Measurements from ENCODE around the gene RNLS. TPM values are rescaled to one million over a fixed set of nuclear protein-coding genes. Genes with fewer than 3 reads are reported as not detected.

Gene RNLS
- total RNA-seq, 1 donor from 2014 or later, result 20.8 TPM

DNA sequence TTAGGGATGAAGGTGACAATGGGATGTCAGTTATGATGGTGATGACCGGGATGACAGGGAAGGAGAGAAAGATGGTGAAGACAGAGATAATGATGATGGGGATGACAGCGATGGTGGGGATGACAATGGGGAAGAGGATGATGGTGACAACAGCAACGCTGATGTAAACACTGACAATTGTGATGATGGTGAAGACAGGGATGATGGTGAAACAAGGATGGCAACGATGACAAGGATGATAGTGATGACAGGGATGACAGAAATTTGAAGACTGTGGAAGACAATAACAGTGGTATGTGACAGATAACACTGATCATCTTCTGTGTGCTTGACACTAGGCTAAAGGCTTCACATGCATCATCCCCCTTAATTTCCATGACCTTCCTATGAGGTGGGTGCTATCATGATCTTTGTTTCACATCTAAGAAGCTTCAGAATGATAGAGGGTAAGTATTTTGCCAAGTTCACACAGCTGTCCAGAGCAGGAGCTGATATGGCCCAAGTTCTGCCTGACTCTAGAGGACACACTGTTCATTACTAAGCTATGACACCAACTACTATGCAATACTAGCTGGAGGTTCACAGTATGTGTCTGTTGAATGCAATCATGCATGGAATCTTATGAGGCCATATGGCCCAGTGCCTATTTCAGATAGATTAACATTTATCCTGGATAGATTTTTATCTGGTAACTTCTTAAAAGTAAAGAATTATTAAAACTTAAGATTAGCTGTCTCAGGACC, 105.6 kb downstream of the RNLS start:
- no peak for DNase-seq (ENCODE audit: low spot score)

- DNase-seq (ENCODE audit: low spot score), result no peak
Observed at GRCh38 chr10:88474884-88475844, 108.0 kb downstream of the RNLS start.

DNA sequence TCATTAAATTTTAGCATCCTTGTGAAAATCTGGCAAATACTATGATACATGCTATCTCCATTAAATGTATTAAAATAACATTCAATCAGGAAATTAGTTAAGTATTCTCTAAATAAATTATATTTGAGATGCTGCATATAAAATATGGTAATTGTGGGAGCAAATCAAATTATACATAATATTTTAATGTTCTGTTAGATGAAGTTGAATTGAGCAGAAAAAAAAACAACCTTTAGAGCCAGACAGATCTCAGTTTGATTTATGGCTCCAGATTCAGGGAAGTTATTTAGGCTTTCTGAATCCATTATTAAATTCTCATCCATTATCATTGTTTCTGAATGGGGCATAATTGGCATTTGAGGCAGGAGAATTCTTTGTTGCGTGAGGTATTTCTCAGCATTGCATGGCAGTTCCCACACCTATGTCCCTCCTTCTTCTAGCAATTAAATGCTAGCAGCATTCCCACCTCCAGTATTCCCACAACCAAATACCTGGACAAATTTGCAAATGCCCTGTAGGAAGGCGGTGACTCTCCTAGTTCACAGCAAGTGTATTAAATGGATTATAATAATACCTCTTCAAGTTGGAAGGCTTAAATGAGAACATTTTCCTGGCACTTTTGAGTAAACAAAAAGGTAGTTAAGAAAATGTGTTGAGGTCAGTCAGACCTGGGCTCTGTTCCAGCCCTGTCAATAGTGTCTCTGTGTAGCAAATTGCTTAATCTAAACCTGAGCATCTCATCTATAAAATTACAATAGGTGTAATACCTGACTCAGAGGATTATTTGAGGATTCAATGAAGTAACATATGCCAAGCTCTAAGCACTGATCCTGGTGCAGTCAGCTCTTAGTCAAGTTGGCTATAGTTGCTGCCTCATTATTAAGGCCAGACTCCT, 108.9 kb downstream of the RNLS start:
- DNase-seq (ENCODE audit: low spot score), result no peak

GRCh38 chr10:88472540-88472939, 110.6 kb downstream of the RNLS start:
- DNase-seq (ENCODE audit: low spot score), result no peak

- no peak for DNase-seq (ENCODE audit: low spot score)
Observed at GRCh38 chr10:88471899-88472298, 111.2 kb downstream of the RNLS start.

DNA sequence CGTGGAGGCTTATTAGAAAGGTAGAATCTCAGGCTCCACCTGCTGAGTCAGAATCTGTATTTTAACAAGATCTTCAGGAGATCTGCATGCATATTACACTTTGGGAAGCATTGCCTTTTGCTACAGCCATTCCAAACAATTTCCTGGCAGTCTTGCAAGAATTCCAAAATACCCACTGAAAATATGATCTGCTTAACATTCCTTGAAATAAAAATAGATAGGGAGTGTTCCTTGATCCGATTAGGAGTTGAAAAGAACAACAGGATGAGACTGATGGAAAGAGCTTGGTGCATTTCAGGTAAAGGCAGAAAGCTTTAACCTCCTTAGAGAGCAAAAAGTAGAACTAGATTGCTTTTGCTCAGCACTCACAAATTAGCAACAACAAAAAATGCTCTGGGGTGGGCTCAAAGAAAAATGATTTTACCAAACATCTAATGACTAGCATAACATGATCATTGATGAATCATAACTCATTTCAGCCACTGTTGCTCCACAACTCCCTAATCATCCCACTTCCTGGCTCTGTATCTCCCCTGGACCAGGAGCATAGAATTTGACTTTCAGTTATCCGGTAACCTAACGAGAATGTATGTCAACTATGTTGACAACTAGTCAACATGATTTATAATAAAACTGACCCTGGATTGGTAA, 115.2 kb downstream of the RNLS start:
- no peak for DNase-seq (ENCODE audit: low spot score)

- no peak for DNase-seq (ENCODE audit: low spot score)
Observed at GRCh38 chr10:88466786-88467185, 116.3 kb downstream of the RNLS start.

DNA sequence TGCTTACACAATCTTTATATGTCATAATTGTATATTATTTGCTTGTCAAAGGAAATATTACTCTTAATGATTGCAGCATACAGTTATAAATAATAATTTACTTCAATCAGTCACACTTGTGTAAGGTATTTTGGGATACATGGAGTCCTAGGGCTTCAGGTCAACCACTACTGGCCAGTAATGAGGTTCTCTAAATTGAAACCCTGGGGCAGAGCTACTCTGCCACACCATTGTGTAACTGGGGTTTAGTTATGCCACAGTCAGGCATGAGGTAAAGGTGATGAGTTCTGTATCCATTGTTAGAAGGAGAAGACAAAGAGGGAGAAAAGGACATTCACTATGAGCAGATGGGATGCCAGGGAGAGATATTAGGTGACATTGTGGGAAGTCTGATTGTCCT, 117.4 kb downstream of the RNLS start:
- no peak for DNase-seq (ENCODE audit: low spot score)

GRCh38 chr10:88463811-88464210, 119.3 kb downstream of the RNLS start:
- DNase-seq (ENCODE audit: low spot score), result no peak

DNA sequence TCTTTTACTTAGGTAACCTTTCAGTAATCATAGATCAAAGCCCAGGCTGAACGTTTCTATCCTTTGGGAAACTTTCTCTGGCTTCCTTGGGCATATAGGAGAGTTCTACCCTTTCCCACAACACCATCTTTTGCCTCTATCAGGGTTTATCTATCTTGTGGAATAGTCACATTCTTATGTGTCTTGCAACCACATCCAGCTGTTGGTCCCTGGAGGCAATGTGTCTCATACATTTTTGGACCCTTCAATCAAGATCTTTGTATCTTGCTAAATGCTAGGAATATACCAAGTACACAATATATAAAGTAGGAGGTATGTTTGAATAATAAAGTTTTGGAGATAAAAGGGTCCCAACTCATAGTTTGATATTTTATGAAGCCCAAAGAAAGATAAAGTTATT, 121.7 kb downstream of the RNLS start:
- no peak for DNase-seq (ENCODE audit: low spot score)

- DNase-seq (ENCODE audit: low spot score), result no peak
Observed at GRCh38 chr10:88459530-88459929, 123.6 kb downstream of the RNLS start.

DNA sequence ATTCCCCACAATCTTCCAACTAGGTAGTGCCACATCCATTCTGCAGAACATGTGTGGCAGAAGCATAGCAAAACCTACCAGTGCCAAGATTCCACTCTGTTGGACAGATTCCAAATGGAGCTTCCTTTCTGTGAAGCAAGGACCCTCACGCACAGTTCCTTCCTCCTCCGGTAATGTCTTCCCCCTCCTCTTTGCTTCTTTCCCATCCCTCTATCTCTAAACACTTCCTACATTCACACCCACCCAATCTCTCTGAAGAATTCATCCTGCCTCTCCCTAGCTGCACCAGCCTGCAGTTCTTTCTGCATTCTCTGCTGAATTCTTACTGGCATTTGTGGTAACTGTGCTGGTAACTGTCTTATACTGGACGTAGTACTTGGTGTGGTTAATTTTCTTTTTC, 124.9 kb downstream of the RNLS start:
- no peak for DNase-seq (ENCODE audit: low spot score)

- DNase-seq (ENCODE audit: low spot score), result no peak
Observed at GRCh38 chr10:88457660-88458059, 125.5 kb downstream of the RNLS start.

- DNase-seq (ENCODE audit: low spot score), result no peak
Observed at GRCh38 chr10:88456730-88457129, 126.4 kb downstream of the RNLS start.

DNA sequence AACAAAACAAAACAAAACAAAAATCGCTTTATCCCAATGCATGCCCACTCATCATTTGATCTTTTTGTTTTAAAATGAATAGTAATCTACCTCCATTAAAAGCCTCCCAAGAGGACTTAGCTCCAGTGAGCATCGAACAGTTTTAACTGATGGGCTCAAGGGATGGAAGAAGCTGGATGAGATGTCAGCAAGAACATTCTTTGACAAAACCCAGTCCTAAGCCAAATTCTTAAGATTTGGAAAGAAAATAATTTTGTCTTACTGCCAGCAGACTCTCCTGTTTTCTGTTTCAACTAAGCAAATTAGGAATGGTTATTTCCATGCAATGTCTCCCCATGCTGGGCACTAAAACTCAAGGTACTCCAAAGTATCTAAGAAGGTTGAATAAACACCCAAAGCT, 127.3 kb downstream of the RNLS start:
- no peak for DNase-seq (ENCODE audit: low spot score)

- DNase-seq (ENCODE audit: low spot score), result no peak
Observed at GRCh38 chr10:88450201-88450600, 132.9 kb downstream of the RNLS start.

DNA sequence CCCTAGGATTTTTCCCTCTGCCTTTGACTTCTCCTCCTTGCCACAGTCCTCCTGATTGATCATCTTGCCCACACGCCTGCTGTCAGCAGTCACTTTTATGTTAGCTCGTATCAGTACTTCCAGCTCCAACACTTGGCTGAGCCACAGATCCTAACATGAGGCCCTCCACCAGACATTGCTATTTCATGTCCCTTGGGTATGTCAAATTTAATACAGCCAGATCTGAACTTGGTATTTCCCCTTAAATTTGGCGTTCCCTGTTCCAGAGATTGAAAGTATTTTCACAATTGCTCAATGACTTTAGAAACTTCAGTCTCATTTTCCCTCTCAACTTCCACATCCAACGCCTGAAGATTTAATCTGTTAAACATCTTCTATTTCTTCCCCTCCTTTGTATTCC, 140.4 kb downstream of the RNLS start:
- no peak for DNase-seq (ENCODE audit: low spot score)

DNA sequence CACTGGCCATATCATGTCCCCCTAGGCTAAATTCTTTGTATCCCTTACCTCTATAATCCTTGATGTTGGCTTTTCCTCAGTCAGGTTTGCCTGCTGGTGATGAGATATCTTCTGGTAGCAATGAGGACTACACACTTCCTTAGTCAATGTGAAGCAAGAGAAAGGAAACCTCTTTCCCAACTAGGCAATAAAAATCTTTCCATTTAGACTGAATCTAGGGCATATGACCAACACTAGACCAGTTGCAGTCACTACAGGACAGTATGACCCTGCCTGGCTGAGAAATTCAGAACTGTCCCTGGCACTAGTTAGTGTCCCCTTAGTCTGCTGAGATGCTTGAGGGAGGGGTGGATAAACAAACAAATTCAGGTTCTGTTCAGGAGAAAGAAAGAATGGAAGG, 142.6 kb downstream of the RNLS start:
- DNase-seq (ENCODE audit: low spot score), result no peak

GRCh38 chr10:88439932-88440331, 143.2 kb downstream of the RNLS start:
- DNase-seq (ENCODE audit: low spot score), result no peak

- DNase-seq (ENCODE audit: low spot score), result no peak
Observed at GRCh38 chr10:88437411-88437810, 145.7 kb downstream of the RNLS start.

GRCh38 chr10:88433565-88434186, 149.4 kb downstream of the RNLS start:
- no peak for DNase-seq (ENCODE audit: low spot score)

Measured in ureter (tissue), 1 donor.